GOT3 (cell line): Measurements from ENCODE around the gene MRPL4.

Experiments
- DNase-seq: peaks from one replicate; lab custom pipeline; 2025; ENCODE audit warnings: mixed read lengths; lab: John Stamatoyannopoulos, UW

MRPL4 gene

GRCh38 chr19:10288662-10289166 lies 36.7 kb downstream of the MRPL4 start:
- DNase-seq: no peak

DNA sequence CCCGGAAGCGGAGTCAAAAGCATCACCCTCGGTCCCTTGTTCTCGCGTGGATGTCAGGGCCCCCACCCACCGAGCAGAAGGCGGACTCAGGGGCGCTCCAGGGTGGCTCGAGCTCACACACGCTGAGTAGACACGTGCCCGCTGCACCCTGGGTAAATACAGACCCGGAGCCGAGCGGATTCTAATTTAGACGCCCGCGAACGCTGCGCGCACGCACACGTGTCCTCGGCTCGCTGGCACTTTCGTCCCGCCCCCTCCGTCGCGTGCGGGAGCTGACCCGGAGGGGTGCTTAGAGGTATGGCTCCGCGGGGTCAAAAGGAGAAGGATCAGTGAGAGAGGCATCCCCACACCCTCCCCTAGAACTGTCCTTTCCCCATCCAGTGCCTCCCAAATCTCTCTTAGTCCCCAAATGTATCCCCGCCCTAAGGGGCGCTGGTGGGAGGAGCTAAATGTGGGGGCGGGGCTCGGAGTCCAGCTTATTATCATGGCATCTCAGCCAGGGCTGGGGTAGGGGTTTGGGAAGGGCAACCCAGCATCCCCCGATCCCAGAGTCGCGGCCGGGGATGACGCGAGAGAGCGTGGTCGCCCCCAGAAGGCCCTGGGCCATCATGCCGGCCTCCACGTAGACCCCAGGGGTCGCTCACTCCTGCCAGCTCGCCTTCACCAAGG lies 37.3 kb downstream of the MRPL4 start:
- no peak for DNase-seq

- no peak for DNase-seq
These were observed 37.9 kb downstream of the MRPL4 start, which contains the start of gene ICAM5 for GRCh38 chr19:10289836-10290356. Gene ICAM5 (plus strand): TSS chr19:10289952. CDS start chr19:10290044, 92 bp downstream.

DNA sequence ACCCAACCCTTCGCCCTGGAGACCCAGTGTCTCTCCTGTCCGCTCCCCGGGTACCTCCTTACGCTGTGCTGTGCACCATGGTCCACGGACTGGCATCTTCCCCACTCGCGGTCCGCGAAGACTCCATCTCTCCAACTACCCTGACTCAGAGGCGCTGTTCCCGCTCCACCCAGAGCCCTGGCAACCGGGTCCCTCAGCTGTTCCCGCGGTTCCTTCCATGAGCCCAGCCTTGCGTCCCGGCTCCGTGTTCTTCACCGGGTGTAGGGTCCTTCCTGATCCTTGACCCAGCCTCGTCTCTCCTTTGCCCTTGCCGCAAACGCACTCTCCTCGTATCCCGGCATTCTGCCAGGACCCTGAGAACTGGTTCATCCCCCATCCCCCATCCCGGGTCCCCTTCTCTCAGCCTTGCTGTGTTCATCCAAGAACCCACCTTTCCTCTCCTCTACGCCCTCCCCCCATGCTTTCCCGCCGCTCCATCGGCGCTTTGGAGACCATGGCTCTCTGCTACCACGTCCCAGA lies 38.4 kb downstream of the MRPL4 start:
- no peak for DNase-seq

GRCh38 chr19:10290876-10291553 lies 39.0 kb downstream of the MRPL4 start:
- no peak for DNase-seq

DNA sequence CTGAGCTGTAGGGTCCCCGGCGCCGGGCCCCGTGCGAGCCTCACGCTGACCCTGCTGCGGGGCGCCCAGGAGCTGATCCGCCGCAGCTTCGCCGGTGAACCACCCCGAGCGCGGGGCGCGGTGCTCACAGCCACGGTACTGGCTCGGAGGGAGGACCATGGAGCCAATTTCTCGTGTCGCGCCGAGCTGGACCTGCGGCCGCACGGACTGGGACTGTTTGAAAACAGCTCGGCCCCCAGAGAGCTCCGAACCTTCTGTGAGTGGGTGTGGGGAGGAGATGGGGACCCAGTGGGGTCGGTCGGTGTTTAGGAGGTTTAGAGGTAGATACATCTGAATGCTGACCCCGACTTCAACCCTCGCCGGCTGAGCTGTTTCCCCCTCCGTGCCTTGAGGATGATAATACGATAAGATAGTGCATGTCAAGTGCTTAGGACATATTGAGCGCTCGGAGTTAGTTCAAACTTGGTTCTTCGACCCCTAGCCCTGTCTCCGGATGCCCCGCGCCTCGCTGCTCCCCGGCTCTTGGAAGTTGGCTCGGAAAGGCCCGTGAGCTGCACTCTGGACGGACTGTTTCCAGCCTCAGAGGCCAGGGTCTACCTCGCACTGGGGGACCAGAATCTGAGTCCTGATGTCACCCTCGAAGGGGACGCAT lies 39.7 kb downstream of the MRPL4 start:
- DNase-seq: no peak

DNA sequence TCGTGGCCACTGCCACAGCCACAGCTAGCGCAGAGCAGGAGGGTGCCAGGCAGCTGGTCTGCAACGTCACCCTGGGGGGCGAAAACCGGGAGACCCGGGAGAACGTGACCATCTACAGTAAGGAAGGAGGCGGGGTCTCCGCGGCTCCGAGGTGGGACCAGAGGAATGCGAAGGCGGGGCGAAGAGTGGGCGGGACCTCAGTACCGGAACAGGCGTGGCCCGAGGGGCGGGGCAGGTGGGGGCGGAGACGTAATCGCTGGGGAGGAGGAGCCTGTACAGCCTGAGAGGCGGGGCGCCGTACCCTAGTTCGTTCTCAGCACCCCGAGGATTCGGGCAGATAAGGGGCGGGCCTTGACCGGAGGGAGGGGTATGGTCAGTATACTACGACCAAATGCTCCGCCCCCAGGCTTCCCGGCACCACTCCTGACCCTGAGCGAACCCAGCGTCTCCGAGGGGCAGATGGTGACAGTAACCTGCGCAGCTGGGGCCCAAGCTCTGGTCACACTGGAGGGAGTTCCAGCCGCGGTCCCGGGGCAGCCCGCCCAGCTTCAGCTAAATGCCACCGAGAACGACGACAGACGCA lies 40.3 kb downstream of the MRPL4 start:
- no peak for DNase-seq

GRCh38 chr19:10292789-10293636 lies 41.0 kb downstream of the MRPL4 start:
- DNase-seq: no peak

GRCh38 chr19:10293637-10294367 lies 41.8 kb downstream of the MRPL4 start:
- DNase-seq: no peak

GRCh38 chr19:10294368-10294697 lies 42.3 kb downstream of the MRPL4 start:
- no peak for DNase-seq

GRCh38 chr19:10295305-10295846 lies 43.4 kb downstream of the MRPL4 start:
- DNase-seq: no peak

DNA sequence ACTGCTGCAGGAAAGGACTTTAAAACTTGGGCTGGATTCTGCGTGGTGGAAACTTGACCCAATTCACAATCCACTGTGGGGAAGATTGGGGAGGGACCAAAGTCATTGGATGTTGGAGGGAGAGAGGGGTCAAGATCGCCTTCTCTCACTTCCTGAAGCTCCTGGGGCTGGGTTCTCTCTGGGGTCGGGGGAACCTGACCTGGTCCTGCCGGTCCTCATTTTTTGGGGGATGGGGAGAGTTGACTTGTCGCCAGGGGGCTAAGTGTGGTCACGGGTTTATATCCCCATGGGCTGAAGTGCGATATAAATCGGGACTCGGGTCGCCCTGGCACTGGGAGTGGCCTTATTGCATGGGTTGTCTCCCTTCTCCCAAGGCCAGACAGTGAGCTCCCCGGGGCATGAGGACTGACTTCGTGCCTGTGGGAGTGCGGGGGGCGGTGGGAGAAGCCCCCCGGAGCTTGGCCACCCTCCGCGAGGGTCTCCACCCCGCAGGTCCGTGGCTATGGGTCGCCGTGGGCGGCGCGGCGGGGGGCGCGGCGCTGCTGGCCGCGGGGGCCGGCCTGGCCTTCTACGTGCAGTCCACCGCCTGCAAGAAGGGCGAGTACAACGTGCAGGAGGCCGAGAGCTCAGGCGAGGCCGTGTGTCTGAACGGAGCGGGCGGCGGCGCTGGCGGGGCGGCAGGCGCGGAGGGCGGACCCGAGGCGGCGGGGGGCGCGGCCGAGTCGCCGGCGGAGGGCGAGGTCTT lies 44.0 kb downstream of the MRPL4 start:
- no peak for DNase-seq

DNA sequence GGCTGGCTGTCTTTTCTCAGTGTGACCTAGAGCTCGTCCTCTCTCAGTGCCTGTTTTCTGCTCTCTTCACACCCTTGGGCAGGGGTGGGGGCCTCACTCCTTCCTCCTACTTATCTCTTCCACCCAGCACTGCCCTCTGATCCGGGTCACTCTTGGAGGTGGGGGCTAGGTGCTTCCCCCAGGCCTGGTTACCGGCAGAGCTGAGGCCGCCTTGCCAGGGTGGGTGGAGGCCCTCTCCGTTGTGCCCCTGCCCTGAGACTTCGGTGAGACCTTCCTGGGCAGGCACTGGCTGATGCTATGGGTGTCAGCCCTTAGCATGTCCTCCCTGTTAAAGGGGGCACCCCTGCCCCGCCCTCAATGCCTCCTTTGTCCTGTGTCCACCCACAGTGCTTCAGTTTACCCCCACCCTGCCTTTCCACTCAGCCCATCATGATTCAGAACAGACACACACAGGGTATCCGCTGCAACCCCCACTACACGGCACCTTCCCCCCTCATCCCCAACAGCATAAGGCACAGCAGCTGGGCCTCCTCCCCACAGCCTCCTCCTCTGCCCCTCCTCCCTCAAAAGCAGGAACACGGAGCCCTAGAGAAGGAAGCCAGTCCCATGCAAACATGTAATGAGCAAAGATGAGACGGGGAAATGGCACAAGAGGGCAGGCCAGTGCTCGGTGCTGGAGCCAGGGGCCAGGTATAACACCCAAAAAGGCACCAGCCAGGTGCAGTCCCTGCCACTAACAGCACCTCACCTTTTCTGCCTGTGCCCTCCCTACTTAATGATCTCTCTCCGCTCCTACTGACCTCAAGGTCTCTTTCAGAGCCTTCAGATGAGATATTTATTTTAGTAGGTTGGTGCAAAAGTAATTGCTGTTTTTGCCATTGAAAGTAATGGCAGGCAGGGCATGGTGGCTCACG lies 47.8 kb downstream of the MRPL4 start:
- DNase-seq: no peak

DNA sequence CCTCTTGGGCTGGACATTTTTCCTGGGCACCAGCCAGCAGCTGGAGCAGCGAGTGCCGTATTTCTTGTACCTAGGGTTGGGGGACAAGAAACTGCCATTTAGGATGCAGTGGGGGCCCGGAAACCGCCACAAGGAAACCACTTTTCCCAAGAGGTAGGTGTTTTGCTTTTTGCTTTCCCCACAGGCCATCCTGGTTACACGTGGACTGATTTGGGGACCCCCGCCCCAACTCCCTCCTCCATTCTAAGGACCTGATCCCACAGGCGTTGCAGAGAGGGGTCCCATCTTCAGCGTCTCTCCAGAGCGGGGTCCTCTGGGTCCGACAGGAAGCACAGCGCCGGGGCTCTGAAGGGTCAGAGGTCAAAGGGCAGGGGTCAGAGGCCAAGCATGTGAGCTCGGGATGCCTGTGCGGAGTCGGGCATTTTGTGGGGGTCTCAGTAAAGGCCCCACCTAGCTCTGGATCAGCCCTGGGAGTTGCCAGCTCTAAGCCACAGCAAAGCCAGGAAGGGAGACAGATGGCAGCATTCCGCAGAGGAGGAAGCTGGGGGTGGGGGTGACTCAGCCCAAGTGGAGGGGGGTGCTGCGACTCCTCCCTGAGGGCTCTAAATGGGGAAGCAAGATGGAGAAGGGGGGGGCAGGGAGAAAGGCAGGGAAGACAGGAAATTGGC lies 53.3 kb downstream of the MRPL4 start:
- DNase-seq: no peak

GRCh38 chr19:10306327-10306726 lies 54.3 kb downstream of the MRPL4 start:
- no peak for DNase-seq

- no peak for DNase-seq
These were observed 57.4 kb downstream of the MRPL4 start, which contains the start of gene ZGLP1 for GRCh38 chr19:10309423-10309822. Gene ZGLP1 (minus strand): TSS chr19:10309815.
